Measurements from ENCODE around the gene RPP21.

RPP21 gene

GRCh38 chr6:30341218-30341617 is 3.7 kb upstream of the RPP21 start:
- in situ Hi-C loops (cut with MboI; ENCODE audit: low pct_unique_long_range_greater_than_20kb, low sequenced_read_pairs, unreplicated experiment) = no loop called here
- no peak for DNase-seq (ENCODE audit: low spot score)
- TF ChIP-seq CTCF (IDR thresholded peaks at IDR 0.05; ENCODE audit: extremely low read depth, insufficient read depth, missing control alignments) = no peak

GRCh38 chr6:30341728-30342127 is 3.2 kb upstream of the RPP21 start:
- TF ChIP-seq CTCF (IDR thresholded peaks at IDR 0.05; ENCODE audit: extremely low read depth, insufficient read depth, missing control alignments) = no peak
- in situ Hi-C loops (cut with MboI; ENCODE audit: low pct_unique_long_range_greater_than_20kb, low sequenced_read_pairs, unreplicated experiment) = no loop called here
- DNase-seq (ENCODE audit: low spot score) = no peak

GRCh38 chr6:30344191-30344867 is 627 bp upstream of the RPP21 start:
- no peak for TF ChIP-seq CTCF (IDR thresholded peaks at IDR 0.05; ENCODE audit: extremely low read depth, insufficient read depth, missing control alignments)
- in situ Hi-C loops (cut with MboI; ENCODE audit: low pct_unique_long_range_greater_than_20kb, low sequenced_read_pairs, unreplicated experiment) = no loop called here
- DNase-seq (ENCODE audit: low spot score) = no peak

GRCh38 chr6:30345852-30346251 is 896 bp downstream of the RPP21 start:
- in situ Hi-C loops (cut with MboI; ENCODE audit: low pct_unique_long_range_greater_than_20kb, low sequenced_read_pairs, unreplicated experiment) = no loop called here

GRCh38 chr6:30348957-30349356 is 4.0 kb downstream of the RPP21 start:
- TF ChIP-seq CTCF (IDR thresholded peaks at IDR 0.05; ENCODE audit: extremely low read depth, insufficient read depth, missing control alignments) = no peak
- in situ Hi-C loops (cut with MboI; ENCODE audit: low pct_unique_long_range_greater_than_20kb, low sequenced_read_pairs, unreplicated experiment) = no loop called here
- no peak for DNase-seq (ENCODE audit: low spot score)

More at GRCh38 chr6:30345852-30346251, 896 bp downstream of the RPP21 start:
- no peak for TF ChIP-seq CTCF (IDR thresholded peaks at IDR 0.05; ENCODE audit: extremely low read depth, insufficient read depth, missing control alignments)
- no peak for DNase-seq (ENCODE audit: low spot score)

GRCh38 chr6:30349421-30350177 is 4.6 kb downstream of the RPP21 start:
- DNase-seq (ENCODE audit: low spot score) = no peak
- no peak for TF ChIP-seq CTCF (IDR thresholded peaks at IDR 0.05; ENCODE audit: extremely low read depth, insufficient read depth, missing control alignments)
- in situ Hi-C loops (cut with MboI; ENCODE audit: low pct_unique_long_range_greater_than_20kb, low sequenced_read_pairs, unreplicated experiment) = no loop called here

Data from GM13977 (cell line).